Endothelial cell of umbilical vein (primary cell): ENCODE data around the gene CCDC195. TPM values are rescaled to one million over a fixed set of nuclear protein-coding genes. Genes with fewer than 3 reads are reported as not detected.

Experiments
- Bru-seq: library from RNA; stranded (reverse); fragments of 400-500 nt; gene quantifications from one replicate; lab custom pipeline; 2021; lab: Mats Ljungman, UMichigan
- BruChase-seq, 2 experiments: library from RNA; stranded (reverse); fragments of 400-500 nt; gene quantifications; one replicate each; lab custom pipeline; 2021; lab: Mats Ljungman, UMichigan
- BruUV-seq: library from RNA; stranded (reverse); fragments of 400-500 nt; replicated peaks from 2 replicates; lab custom pipeline; 2021; lab: Mats Ljungman, UMichigan
- CTCF ChIA-PET: fragments of 300-600, 350-600 bp; sonication (Branson Sonifier 250); formaldehyde crosslinking; loops from one replicate; lab custom pipeline; 2021; ENCODE audit warnings: antibody characterized with exemption, inconsistent platforms; lab: Charles Lee
- POLR2A ChIA-PET: fragments of 300-600, 350-600 bp; sonication (Branson Sonifier 250); formaldehyde crosslinking; loops from one replicate; lab custom pipeline; 2021; ENCODE audit warnings: antibody characterized with exemption, inconsistent platforms; lab: Charles Lee
- DNase-seq: peaks from one replicate; pipeline ENCODE4 v3.0.0-alpha.2; 2011; ENCODE audit warnings: low read depth, low spot score
- FAIRE-seq: peaks from 2 replicates; lab custom pipeline; 2011; peaks lifted over from hg19 to GRCh38; lab: Jason Lieb, UNC
- H2AFZ ChIP-seq: 2 replicates; pipeline ENCODE4 v1.6.0; 2012; ENCODE audit warnings: low read depth, low read length, control low read depth, inconsistent platforms
- H3K27ac ChIP-seq: 2 replicates; pipeline ENCODE4 v1.5.1; 2011; ENCODE audit warnings: low read depth, mild to moderate bottlenecking, control low read depth, low read length, moderate library complexity; ENCODE audit not compliant: insufficient read depth
- H3K27me3 ChIP-seq, 2 experiments: 2 replicates each; pipeline versions ENCODE4 v1.6.0 to v1.6.1; 2011; ENCODE audit warnings: low read length in 2 of 2, mixed read lengths in 1 of 2; ENCODE audit not compliant: control insufficient read depth in 2 of 2, insufficient read depth in 2 of 2
- H3K36me3 ChIP-seq, 2 experiments: 2 replicates in 1 of 2; 3 replicates in 1 of 2; pipeline ENCODE4 v1.5.1; 2011; ENCODE audit warnings: low read length in 2 of 2, mild to moderate bottlenecking in 1 of 2, moderate library complexity in 1 of 2; ENCODE audit not compliant: control insufficient read depth in 2 of 2, insufficient read depth in 2 of 2; ENCODE audit errors: extremely low read depth in 1 of 2
- H3K4me1 ChIP-seq: 3 replicates; pipeline ENCODE4 v1.5.1; 2011; ENCODE audit warnings: mild to moderate bottlenecking, low read length; ENCODE audit not compliant: control insufficient read depth, insufficient read depth; ENCODE audit errors: extremely low read depth
- H3K4me2 ChIP-seq: 2 replicates; pipeline ENCODE4 v1.6.1; 2011; ENCODE audit warnings: low read length, control low read depth, mixed read lengths; ENCODE audit not compliant: insufficient read depth
- H3K4me3 ChIP-seq, 3 experiments: fragments of 200-600 bp in 1 of 3; sonication (generic), shearing (Covaris generic) in 1 of 3; replicated peaks in 1 of 3; 2 replicates each; pipeline ENCODE4 v1.5.1; 2011 to 2016; ENCODE audit warnings: control low read depth in 3 of 3, low read length in 3 of 3, mild to moderate bottlenecking in 2 of 3, inconsistent platforms in 1 of 3, low read depth in 1 of 3, moderate library complexity in 1 of 3; ENCODE audit not compliant: insufficient read depth in 1 of 3
- H3K79me2 ChIP-seq: 2 replicates; pipeline ENCODE4 v1.6.0; 2012; ENCODE audit warnings: low read length, inconsistent platforms; ENCODE audit not compliant: control insufficient read depth, insufficient read depth
- H3K9ac ChIP-seq: replicated peaks from 2 replicates; pipeline ENCODE3; 2011; ENCODE audit warnings: low read length, control low read depth; ENCODE audit not compliant: insufficient read depth; ENCODE audit errors: extremely low read depth
- H3K9me1 ChIP-seq: replicated peaks from 3 replicates; pipeline ENCODE4 v1.6.0; 2011; ENCODE audit warnings: mild to moderate bottlenecking, low read length; ENCODE audit not compliant: control insufficient read depth, insufficient read depth; ENCODE audit errors: extremely low read depth
- H3K9me3 ChIP-seq: replicated peaks from 2 replicates; pipeline ENCODE4 v1.5.1; 2012; ENCODE audit warnings: low read length, inconsistent platforms; ENCODE audit not compliant: control insufficient read depth, insufficient read depth
- H4K20me1 ChIP-seq: replicated peaks from 2 replicates; pipeline ENCODE3; 2011; ENCODE audit warnings: mild to moderate bottlenecking, low read length; ENCODE audit not compliant: control insufficient read depth, insufficient read depth; ENCODE audit errors: extremely low read depth
- CTCF ChIP-seq, 2 donors: IDR thresholded peaks; 1 replicate in 1 of 2; 2 replicates in 1 of 2; pipeline ENCODE4 v1.5.1; 2011; ENCODE audit warnings: low read length in 2 of 2, mild to moderate bottlenecking in 2 of 2, moderate library complexity in 2 of 2, control low read depth in 1 of 2, inconsistent platforms in 1 of 2, low read depth in 1 of 2; ENCODE audit not compliant: insufficient read depth in 1 of 2; ENCODE audit errors: extremely low read depth in 1 of 2
- EZH2 ChIP-seq: IDR thresholded peaks from 2 replicates; pipeline ENCODE4 v1.6.1; 2012; ENCODE audit warnings: borderline replicate concordance, low read depth, mild to moderate bottlenecking, moderate library complexity, low read length, inconsistent platforms; ENCODE audit not compliant: severe bottlenecking
- FOS ChIP-seq: IDR thresholded peaks from 2 replicates; pipeline ENCODE4 v1.6.1; 2011; ENCODE audit warnings: mild to moderate bottlenecking, low read length, moderate library complexity, borderline replicate concordance; ENCODE audit not compliant: insufficient read depth
- GATA2 ChIP-seq: IDR thresholded peaks from 2 replicates; pipeline ENCODE4 v1.7.0; 2011; ENCODE audit warnings: low read depth, mild to moderate bottlenecking, moderate library complexity, mixed read lengths, low read length; ENCODE audit not compliant: insufficient read length, insufficient read depth
- JUN ChIP-seq: IDR thresholded peaks from 2 replicates; pipeline ENCODE4 v1.6.1; 2011; ENCODE audit warnings: borderline replicate concordance, low read depth; ENCODE audit not compliant: insufficient read length, insufficient read depth
- MAX ChIP-seq: IDR thresholded peaks from 2 replicates; pipeline ENCODE4 v1.6.1; 2011; ENCODE audit not compliant: insufficient read depth, insufficient read length
- MYC ChIP-seq: IDR thresholded peaks from one replicate; pipeline ENCODE4 v1.6.1; 2011; ENCODE audit warnings: mild to moderate bottlenecking, low read depth, low read length
- POLR2A ChIP-seq: IDR thresholded peaks from 2 replicates; pipeline ENCODE4 v1.6.1; 2012; ENCODE audit warnings: low read depth, mild to moderate bottlenecking, control low read depth, low read length
- POLR2AphosphoS5 ChIP-seq: IDR thresholded peaks from 2 replicates; pipeline ENCODE4 v1.6.1; 2012; ENCODE audit warnings: low read depth, mild to moderate bottlenecking, control low read depth, low read length, moderate library complexity; ENCODE audit not compliant: insufficient read depth
- dilution Hi-C: fragments of 300-500 bp; cut with MboI; formaldehyde crosslinking; loops from one replicate; pipeline ENCODE4 v1.15.0; 2019; ENCODE audit warnings: low sequenced_read_pairs; ENCODE audit not compliant: extremely low pct_ligation_motif_present
- intact Hi-C: fragments of 100-400 bp; cut with micrococcal nuclease; formaldehyde crosslinking; loops from one replicate; pipeline ENCODE4 v1.10.0; 2022
- long read RNA-seq: library from polyadenylated mRNA; stranded (forward); transcript quantifications from one replicate; pipeline ENCODE4 v2.0.0, GENCODE V29; 2021
- polyA minus RNA-seq, 3 experiments: library from RNA; depleted of rRNA, polyadenylated mRNA; stranded (reverse); fragments of >200 nt; gene quantifications; 1 replicate in 1 of 3; 2 replicates in 2 of 3; pipeline ENCODE4 v1.2.3, GENCODE V29; 2011
- polyA plus RNA-seq, 4 experiments: library from polyadenylated mRNA; depleted of rRNA in 3 of 4; stranded (reverse) in 3 of 4; unstranded in 1 of 4; fragments of >200 nt; gene quantifications; 2 replicates each; pipeline versions ENCODE4 v1.2.1 to v1.2.3, GENCODE V29; 2011 to 2012; ENCODE audit warnings: missing spikeins in 1 of 4
- total RNA-seq: library from RNA; stranded (reverse); gene quantifications from 2 replicates; pipeline ENCODE4 v1.2.3, GENCODE V29; 2021

Gene CCDC195
- not detected in 2 replicates for total RNA-seq
- polyA plus RNA-seq = not detected in 2 replicates
- not detected in 2 replicates for polyA plus RNA-seq (2011; cell fraction: cytosol; rRNA removed)
- polyA plus RNA-seq (2011; cell fraction: nucleus; rRNA removed) = not detected in 2 replicates
- not detected in 2 replicates for polyA plus RNA-seq (2012)
- not detected in 2 replicates for polyA minus RNA-seq
- polyA minus RNA-seq (2011; cell fraction: cytosol; rRNA and poly(A)+ RNA removed) = not detected
- polyA minus RNA-seq (2011; cell fraction: nucleus; rRNA and poly(A)+ RNA removed) = not detected in 2 replicates
- Bru-seq, nascent RNA = not detected
- not detected for BruChase-seq, experiment 1, labeled RNA remaining after a 6-hour chase
- not detected for BruChase-seq, experiment 2, labeled RNA remaining after a 2-hour chase
- long read RNA-seq = 0 reads

- BruUV-seq = no TSS peak
- no peaks in the 10 kb centered on the region for H3K4me1 ChIP-seq
- H3K9ac ChIP-seq = no peak within 1 kb of the TSS
- H3K79me2 ChIP-seq = no peaks in the 10 kb centered on the region
- no peaks in the 10 kb centered on the region for H4K20me1 ChIP-seq
- no peaks in the 10 kb centered on the region for H3K9me1 ChIP-seq
- dilution Hi-C loops (no loop called here), intact Hi-C loops (no loop called here)
- TF ChIP-seq JUN (no peak), EZH2 (no peak), GATA2 (no peak), FOS (no peak), POLR2AphosphoS5 (no peak), MAX (no peak), MYC (no peak), POLR2A (no peak), CTCF (IDR thresholded peaks at IDR 0.05; ENCODE audit: extremely low read depth in 1 of 2, insufficient read depth in 1 of 2, low read depth in 1 of 2, low read length in 2 of 2) (no peak)
- FAIRE-seq (no peak), DNase-seq (no peak)
- H3K4me3 ChIP-seq = no peak within 1 kb of the TSS
- CTCF ChIA-PET = no interaction called here
- no peaks in the 10 kb centered on the region for H3K36me3 ChIP-seq
- H3K27ac ChIP-seq = no peak within 1 kb of the TSS
- H2AFZ ChIP-seq = no peak within 1 kb of the TSS
- H3K27me3 ChIP-seq = no peaks in the 10 kb centered on the region
- no peak within 1 kb of the TSS for H3K4me2 ChIP-seq
- POLR2A ChIA-PET = no interaction called here
- no peaks in the 10 kb centered on the region for H3K9me3 ChIP-seq
Observed at GRCh38 chr2:224716201-224716600, at the start of gene CCDC195. Gene CCDC195 (minus strand): TSS chr2:224716365. CDS start chr2:224716365, 0 bp downstream.
